ENCODE measurements around the gene SAP30BP.

The SAP30BP gene

GRCh38 chr17:75650874-75651273, 16.3 kb upstream of the SAP30BP start:
- DNase-seq: no peak

- no peak for DNase-seq
Measured at GRCh38 chr17:75652341-75652740, 14.8 kb upstream of the SAP30BP start.

GRCh38 chr17:75652934-75653549, 14.1 kb upstream of the SAP30BP start:
- no peak for DNase-seq

- DNase-seq: no peak
Measured at GRCh38 chr17:75654176-75654575, 13.0 kb upstream of the SAP30BP start.

- DNase-seq: no peak
Measured at GRCh38 chr17:75658237-75658636, 8.9 kb upstream of the SAP30BP start.

- DNase-seq: no peak
Measured at GRCh38 chr17:75661531-75661930, 5.6 kb upstream of the SAP30BP start.

- DNase-seq: no peak
Measured at GRCh38 chr17:75662511-75662910, 4.6 kb upstream of the SAP30BP start.

GRCh38 chr17:75664099-75664549, 3.0 kb upstream of the SAP30BP start:
- no peak for DNase-seq

- DNase-seq: no peak
Measured at GRCh38 chr17:75665981-75666380, 1.2 kb upstream of the SAP30BP start.

GRCh38 chr17:75667825-75668224, 687 bp downstream of the SAP30BP start:
- no peak for DNase-seq

GRCh38 chr17:75668489-75668888, 1.4 kb downstream of the SAP30BP start:
- DNase-seq: no peak

GRCh38 chr17:75670868-75671267, 3.7 kb downstream of the SAP30BP start:
- DNase-seq: no peak

GRCh38 chr17:75672011-75672410, 4.9 kb downstream of the SAP30BP start:
- DNase-seq: no peak

- DNase-seq: no peak
Measured at GRCh38 chr17:75673487-75673886, 6.3 kb downstream of the SAP30BP start.

GRCh38 chr17:75676461-75676860, 9.3 kb downstream of the SAP30BP start:
- DNase-seq: no peak

GRCh38 chr17:75679706-75680211, 12.6 kb downstream of the SAP30BP start:
- no peak for DNase-seq

GRCh38 chr17:75680431-75680830, 13.3 kb downstream of the SAP30BP start:
- DNase-seq: no peak

GRCh38 chr17:75681289-75681688, 14.2 kb downstream of the SAP30BP start:
- no peak for DNase-seq

- DNase-seq: no peak
Measured at GRCh38 chr17:75683583-75683982, 16.4 kb downstream of the SAP30BP start.

- no peak for DNase-seq
Measured at GRCh38 chr17:75684249-75684648, 17.1 kb downstream of the SAP30BP start.

- DNase-seq: no peak
Measured at GRCh38 chr17:75684924-75685323, 17.8 kb downstream of the SAP30BP start.

- no peak for DNase-seq
Measured at GRCh38 chr17:75685499-75685898, 18.4 kb downstream of the SAP30BP start.

GRCh38 chr17:75688209-75688825, 21.2 kb downstream of the SAP30BP start:
- DNase-seq: no peak

GRCh38 chr17:75689441-75689873, 22.3 kb downstream of the SAP30BP start:
- DNase-seq: no peak

- DNase-seq: no peak
Measured at GRCh38 chr17:75691371-75691791, 24.2 kb downstream of the SAP30BP start.
